Thymus (tissue), 11 donors: ENCODE data around the gene MTG2. TPM values are rescaled to one million over a fixed set of nuclear protein-coding genes. Genes with fewer than 3 reads are reported as not detected.

Source experiments
- DNase-seq, 9 donors: peaks; one replicate each; pipeline ENCODE4 v3.0.0-alpha.2; 2013; ENCODE audit warnings: low spot score in 9 of 9, low read depth in 6 of 9, missing footprints in 1 of 9
- H3K27ac ChIP-seq, 2 donors: one replicate each; pipeline ENCODE4 v1.5.1; 2013; ENCODE audit warnings: control low read depth in 1 of 2, low read depth in 1 of 2, low read length in 1 of 2, mild to moderate bottlenecking in 1 of 2, moderate library complexity in 1 of 2
- H3K27me3 ChIP-seq, 2 donors: one replicate each; pipeline ENCODE4 v1.5.1; 2013; ENCODE audit warnings: low read length in 1 of 2; ENCODE audit not compliant: control insufficient read depth in 2 of 2, insufficient read depth in 1 of 2
- H3K36me3 ChIP-seq, 2 donors: one replicate each; pipeline ENCODE4 v1.5.1; 2013; ENCODE audit warnings: low read length in 1 of 2, mild to moderate bottlenecking in 1 of 2, moderate library complexity in 1 of 2; ENCODE audit not compliant: control insufficient read depth in 2 of 2, insufficient read depth in 2 of 2
- H3K4me1 ChIP-seq, 2 donors: one replicate each; pipeline ENCODE4 v1.5.1; 2013; ENCODE audit warnings: low read length in 2 of 2; ENCODE audit not compliant: control insufficient read depth in 2 of 2, insufficient read depth in 2 of 2
- H3K4me3 ChIP-seq, 2 donors: one replicate each; pipeline ENCODE4 v1.5.1; 2013; ENCODE audit warnings: low read length in 2 of 2, control low read depth in 1 of 2, mild to moderate bottlenecking in 1 of 2
- H3K9me3 ChIP-seq, 2 donors: one replicate each; pipeline ENCODE4 v1.5.1; 2013; ENCODE audit warnings: low read length in 1 of 2, mild to moderate bottlenecking in 1 of 2; ENCODE audit not compliant: control insufficient read depth in 2 of 2, insufficient read depth in 1 of 2
- WGBS: extraction: QIAGEN DNeasy Blood & Tissue Kit; methylation state at CpG from one replicate; pipeline ENCODE4 v1.1.7; 2013; 5-methylcytosine and 5-hydroxymethylcytosine counted together
- polyA plus RNA-seq: library from polyadenylated mRNA; stranded (reverse); fragments of 200-250 nt; gene quantifications from one replicate; pipeline ENCODE4 v1.2.3, GENCODE V29; 2013
- total RNA-seq: library from RNA; stranded (reverse); fragments of 120-200 nt; gene quantifications from one replicate; pipeline ENCODE4 v1.2.4, GENCODE V29; 2013
- donor health status: healthy.

The MTG2 gene
- total and polyA plus RNA-seq, 2 donors = 24.8 to 47.2 TPM

- Histone ChIP-seq H3K27me3 (no peaks in the 10 kb centered on the region), H3K36me3 (peaks cover 19 to 68% of the 10 kb centered on the region in 2 donors), H3K4me1 (peaks cover 0 to 7% of the 10 kb centered on the region in 2 donors), H3K9me3 (peaks cover 0 to under 1% of the 10 kb centered on the region in 2 donors), H3K4me3 (no peak overlapping the region), H3K27ac (no peak overlapping the region)
- WGBS = 97% methylated on average over 22 of the region's 22 CpGs
- DNase-seq = no peak
Measured at GRCh38 chr20:62158541-62158940, 24.3 kb upstream of the MTG2 start.

GRCh38 chr20:62159052-62159451 is 23.8 kb upstream of the MTG2 start:
- peaks cover 0 to 7% of the 10 kb centered on the region in 2 donors for H3K4me1 ChIP-seq
- H3K27me3 ChIP-seq = no peaks in the 10 kb centered on the region
- H3K9me3 ChIP-seq = no peaks in the 10 kb centered on the region
- no peak for DNase-seq
- WGBS = 93% methylated on average over 11 of the region's 11 CpGs
- H3K4me3 ChIP-seq = no peak overlapping the region
- H3K27ac ChIP-seq = no peak overlapping the region
- H3K36me3 ChIP-seq = peaks cover 22 to 68% of the 10 kb centered on the region in 2 donors

GRCh38 chr20:62159839-62160238 is 23.0 kb upstream of the MTG2 start:
- DNase-seq = no peak
- H3K27me3 ChIP-seq = no peaks in the 10 kb centered on the region
- no peak overlapping the region for H3K4me3 ChIP-seq
- H3K27ac ChIP-seq = no peak overlapping the region
- peaks cover 0 to 7% of the 10 kb centered on the region in 2 donors for H3K4me1 ChIP-seq
- 94% methylated on average over 14 of the region's 14 CpGs for WGBS
- H3K36me3 ChIP-seq = peaks cover 24 to 69% of the 10 kb centered on the region in 2 donors
- no peaks in the 10 kb centered on the region for H3K9me3 ChIP-seq

- no peak overlapping the region for H3K27ac ChIP-seq
- H3K27me3 ChIP-seq = no peaks in the 10 kb centered on the region
- no peak for DNase-seq
- WGBS = 96% methylated on average over 9 of the region's 9 CpGs
- H3K4me1 ChIP-seq = peaks cover 0 to 7% of the 10 kb centered on the region in 2 donors
- H3K36me3 ChIP-seq = peaks cover 28 to 71% of the 10 kb centered on the region in 2 donors
- no peaks in the 10 kb centered on the region for H3K9me3 ChIP-seq
- no peak overlapping the region for H3K4me3 ChIP-seq
Measured at GRCh38 chr20:62160253-62160652, 22.6 kb upstream of the MTG2 start.

GRCh38 chr20:62160876-62161275 is 22.0 kb upstream of the MTG2 start:
- peaks cover 0 to 7% of the 10 kb centered on the region in 2 donors for H3K4me1 ChIP-seq
- H3K36me3 ChIP-seq = peaks cover 34 to 71% of the 10 kb centered on the region in 2 donors
- H3K9me3 ChIP-seq = no peaks in the 10 kb centered on the region
- no peak for DNase-seq
- H3K4me3 ChIP-seq = no peak overlapping the region
- 96% methylated on average over 17 of the region's 17 CpGs for WGBS
- H3K27me3 ChIP-seq = no peaks in the 10 kb centered on the region
- H3K27ac ChIP-seq = no peak overlapping the region

GRCh38 chr20:62161347-62161746 is 21.5 kb upstream of the MTG2 start:
- 93% methylated on average over 17 of the region's 17 CpGs for WGBS
- H3K27ac ChIP-seq = no peak overlapping the region
- peaks cover 0 to 6% of the 10 kb centered on the region in 2 donors for H3K4me1 ChIP-seq
- no peak for DNase-seq
- H3K4me3 ChIP-seq = no peak overlapping the region
- peaks cover 38 to 75% of the 10 kb centered on the region in 2 donors for H3K36me3 ChIP-seq
- H3K27me3 ChIP-seq = no peaks in the 10 kb centered on the region
- H3K9me3 ChIP-seq = no peaks in the 10 kb centered on the region

- no peak for DNase-seq
Measured at GRCh38 chr20:62162765-62163484, 19.9 kb upstream of the MTG2 start.

GRCh38 chr20:62163485-62163865 is 19.4 kb upstream of the MTG2 start:
- 97% methylated on average over 25 of the region's 25 CpGs for WGBS
- Histone ChIP-seq H3K36me3 (peaks cover 43 to 80% of the 10 kb centered on the region in 2 donors), H3K27ac (no peak overlapping the region), H3K27me3 (no peaks in the 10 kb centered on the region), H3K4me1 (no peaks in the 10 kb centered on the region), H3K4me3 (no peak overlapping the region), H3K9me3 (no peaks in the 10 kb centered on the region)
- DNase-seq = no peak

More at GRCh38 chr20:62162765-62163484, 19.9 kb upstream of the MTG2 start:
- no peak overlapping the region for H3K4me3 ChIP-seq
- H3K9me3 ChIP-seq = no peaks in the 10 kb centered on the region
- H3K36me3 ChIP-seq = peaks cover 38 to 77% of the 10 kb centered on the region in 2 donors
- no peak overlapping the region for H3K27ac ChIP-seq
- no peaks in the 10 kb centered on the region for H3K27me3 ChIP-seq
- no peaks in the 10 kb centered on the region for H3K4me1 ChIP-seq
- 96% methylated on average over 38 of the region's 38 CpGs for WGBS

- no peaks in the 10 kb centered on the region for H3K4me1 ChIP-seq
- DNase-seq = no peak
- no peak overlapping the region for H3K27ac ChIP-seq
- H3K36me3 ChIP-seq = peaks cover 46 to 82% of the 10 kb centered on the region in 2 donors
- H3K4me3 ChIP-seq = no peak overlapping the region
- no peaks in the 10 kb centered on the region for H3K27me3 ChIP-seq
- 97% methylated on average over 29 of the region's 29 CpGs for whole genome bisulfite sequencing
- no peaks in the 10 kb centered on the region for H3K9me3 ChIP-seq
Measured at GRCh38 chr20:62163986-62164762, 18.7 kb upstream of the MTG2 start.
